Forelimb muscle (tissue), 1 donor: ENCODE measurements around the gene CRNN. TPM values are rescaled to one million over a fixed set of nuclear protein-coding genes. Genes with fewer than 3 reads are reported as not detected.

Source experiments
- DNase-seq: peaks from one replicate; pipeline ENCODE4 v3.0.0-alpha.2; 2013; ENCODE audit warnings: low read depth
- polyA plus RNA-seq: library from polyadenylated mRNA; unstranded; fragments of 120-200 nt; gene quantifications from one replicate; pipeline ENCODE4 v1.2.1, GENCODE V29; 2013; ENCODE audit not compliant: insufficient read length

The CRNN gene
- polyA plus RNA-seq, 1 donor, result not detected

- DNase-seq, result no peak
Observed at GRCh38 chr1:152419917-152420316, 5.9 kb upstream of the CRNN start.

DNA sequence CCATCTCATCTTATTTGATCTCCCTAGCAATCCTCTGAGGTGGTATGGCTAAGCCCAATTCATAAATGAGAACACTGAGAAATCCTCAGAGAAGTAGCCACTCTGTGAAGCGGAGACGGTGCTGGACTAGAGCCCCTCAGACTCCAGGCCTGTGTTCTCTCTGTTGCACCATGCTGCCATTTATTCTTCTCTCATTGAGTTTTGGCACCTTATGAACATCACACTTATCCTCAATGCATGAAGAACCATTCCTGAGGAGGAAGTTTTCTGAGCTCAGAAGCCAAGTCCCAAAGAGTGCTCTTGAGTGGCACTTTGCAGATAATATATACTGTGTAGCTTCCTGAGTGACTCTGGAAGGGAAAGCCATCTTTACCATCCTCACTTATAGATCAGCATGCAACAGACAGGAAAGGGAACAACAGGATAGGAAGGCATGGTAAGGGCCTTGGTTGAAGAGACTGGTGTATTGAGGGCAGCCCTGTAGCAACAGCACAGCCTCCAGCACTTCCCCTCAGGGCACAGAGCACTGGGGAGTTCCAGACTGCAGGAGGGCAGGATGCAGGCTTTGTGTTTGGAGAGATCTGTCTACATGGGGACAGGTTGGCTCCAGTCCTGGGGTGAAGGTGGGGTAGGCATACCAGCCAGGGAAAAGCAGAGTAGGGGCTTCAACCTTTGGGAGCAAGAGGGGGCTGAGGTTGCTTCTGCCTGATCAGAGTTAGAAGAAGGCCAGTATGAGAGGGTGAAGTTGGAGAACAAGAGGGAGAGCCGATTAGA, 1.6 kb upstream of the CRNN start:
- no peak for DNase-seq

- no peak for DNase-seq
Observed at GRCh38 chr1:152412756-152413155, 1.3 kb downstream of the CRNN start.

GRCh38 chr1:152411134-152411533, 2.9 kb downstream of the CRNN start:
- no peak for DNase-seq

DNA sequence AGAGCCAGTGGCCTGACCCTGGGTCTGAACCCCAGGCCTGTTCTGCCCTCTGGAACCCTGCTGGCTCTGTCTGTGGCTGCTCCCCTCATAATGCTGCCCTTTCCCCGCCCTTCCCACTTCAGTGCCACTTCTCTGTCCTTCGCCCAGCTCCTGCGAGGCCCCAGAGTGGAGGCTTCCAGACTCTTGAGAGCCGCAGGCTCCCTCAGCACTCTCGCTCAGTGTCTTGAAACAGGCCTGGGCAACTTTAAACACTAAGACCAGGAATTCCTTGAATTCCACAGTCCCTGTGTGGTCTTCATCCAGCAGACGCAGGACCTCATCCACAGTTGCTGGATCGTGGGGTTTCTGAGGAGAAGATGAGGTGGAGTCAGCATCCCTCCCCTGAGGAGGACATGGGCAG, 3.5 kb downstream of the CRNN start:
- DNase-seq, result no peak

DNA sequence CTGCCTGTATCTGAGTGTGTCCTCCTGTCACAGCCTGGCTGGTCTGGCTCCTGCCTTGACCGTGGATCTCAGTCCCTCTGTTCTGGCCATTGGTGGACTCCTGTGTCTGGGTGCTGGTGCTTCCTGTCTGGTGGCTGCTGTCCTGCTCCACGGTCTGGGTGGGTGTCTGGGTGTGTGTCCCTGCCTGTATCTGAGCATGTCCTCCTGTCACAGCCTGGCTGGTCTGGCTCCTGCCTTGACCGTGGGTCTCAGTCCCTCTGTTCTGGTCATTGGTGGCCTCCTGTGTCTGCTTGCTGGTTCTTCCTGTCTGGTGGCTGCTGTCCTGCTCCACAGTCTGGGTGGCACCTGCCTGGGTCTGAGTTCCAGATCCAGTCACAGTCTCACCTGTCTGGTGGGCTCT, 4.0 kb downstream of the CRNN start:
- no peak for DNase-seq

GRCh38 chr1:152408664-152409063, 5.4 kb downstream of the CRNN start:
- DNase-seq, result no peak

- no peak for DNase-seq
Observed at GRCh38 chr1:152398812-152399698, 15.0 kb downstream of the CRNN start.

DNA sequence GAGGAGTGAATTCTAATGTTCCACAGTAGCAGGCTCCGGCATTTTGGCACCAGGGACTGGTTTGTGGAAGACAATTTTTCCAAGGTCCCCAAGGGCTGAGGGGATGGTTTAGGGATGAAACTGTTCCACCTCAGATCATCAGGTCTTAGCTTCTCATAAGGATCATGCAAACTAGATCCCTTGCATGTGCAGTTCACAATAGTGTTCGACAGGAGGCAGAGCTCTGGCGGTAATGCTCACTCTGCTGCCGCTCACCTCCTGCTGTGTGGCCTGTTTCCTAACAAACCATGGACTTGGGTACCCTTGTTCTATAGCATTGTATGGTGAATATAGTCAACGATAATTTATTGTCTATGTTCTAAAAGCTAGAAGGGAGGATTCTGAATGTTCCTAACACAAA, 16.6 kb downstream of the CRNN start:
- DNase-seq, result no peak

DNA sequence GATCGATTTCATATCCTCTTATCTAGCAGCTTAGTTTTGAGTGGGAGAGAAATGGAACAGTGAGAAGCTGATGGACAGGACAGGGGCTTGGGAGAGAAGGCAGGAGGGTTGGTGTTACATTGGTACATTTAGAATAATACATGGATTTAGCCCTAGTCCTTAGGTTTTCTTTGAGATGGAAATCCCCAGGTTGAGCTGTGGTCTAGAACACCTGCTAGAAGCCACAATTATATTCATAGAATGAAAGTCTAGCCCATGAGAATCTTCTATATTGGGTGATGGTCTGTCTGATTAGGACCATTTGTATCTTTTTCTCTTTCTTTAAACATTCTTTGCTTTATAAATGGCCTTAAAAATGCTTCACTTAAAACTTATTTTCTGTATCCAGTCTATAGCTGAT, 19.9 kb downstream of the CRNN start:
- no peak for DNase-seq

DNA sequence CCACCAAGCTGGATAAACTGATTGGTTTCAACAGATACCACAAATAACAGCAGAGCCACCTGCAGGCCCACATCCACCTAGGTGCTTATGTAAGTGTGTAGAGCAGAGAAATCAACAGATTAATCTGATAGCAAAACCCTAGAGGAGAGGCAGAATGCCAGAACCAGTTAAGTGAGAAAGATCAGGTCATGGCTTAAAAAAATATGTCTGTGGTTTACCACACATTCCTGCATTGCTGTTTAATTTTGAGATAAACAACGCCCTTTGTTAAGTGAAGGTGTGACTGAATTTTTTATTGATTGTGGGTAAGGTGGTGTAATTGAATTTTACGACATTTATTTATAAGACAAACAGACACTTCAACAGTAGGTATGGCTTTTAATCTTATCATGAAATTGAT, 21.2 kb downstream of the CRNN start:
- no peak for DNase-seq

GRCh38 chr1:152388889-152389288, 25.2 kb downstream of the CRNN start:
- DNase-seq, result no peak

- no peak for DNase-seq
Observed at GRCh38 chr1:152386940-152387339, 27.1 kb downstream of the CRNN start.

DNA sequence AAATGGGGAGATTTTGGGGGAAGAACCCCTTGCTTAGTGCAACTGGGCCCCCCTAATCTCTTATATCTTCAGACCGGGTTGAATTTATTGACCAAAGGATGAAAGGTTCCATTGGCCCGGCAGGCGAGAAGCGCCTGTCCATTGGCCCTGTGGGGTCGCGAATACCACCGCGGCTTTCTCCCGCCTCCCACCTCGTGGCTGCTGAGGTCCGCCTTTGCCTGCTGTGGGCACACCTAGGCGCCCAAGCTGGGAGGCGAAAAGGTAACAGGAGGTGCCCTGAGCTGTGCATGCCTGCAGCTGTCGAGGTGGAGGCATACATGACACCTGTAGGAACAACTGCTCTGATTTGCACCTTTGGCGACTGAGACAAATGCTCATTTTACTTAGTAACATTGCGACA, 33.1 kb downstream of the CRNN start:
- no peak for DNase-seq

GRCh38 chr1:152374451-152374850, 39.6 kb downstream of the CRNN start:
- no peak for DNase-seq

GRCh38 chr1:152372672-152373071, 41.4 kb downstream of the CRNN start:
- DNase-seq, result no peak

- DNase-seq, result no peak
Observed at GRCh38 chr1:152367436-152367835, 46.6 kb downstream of the CRNN start.

DNA sequence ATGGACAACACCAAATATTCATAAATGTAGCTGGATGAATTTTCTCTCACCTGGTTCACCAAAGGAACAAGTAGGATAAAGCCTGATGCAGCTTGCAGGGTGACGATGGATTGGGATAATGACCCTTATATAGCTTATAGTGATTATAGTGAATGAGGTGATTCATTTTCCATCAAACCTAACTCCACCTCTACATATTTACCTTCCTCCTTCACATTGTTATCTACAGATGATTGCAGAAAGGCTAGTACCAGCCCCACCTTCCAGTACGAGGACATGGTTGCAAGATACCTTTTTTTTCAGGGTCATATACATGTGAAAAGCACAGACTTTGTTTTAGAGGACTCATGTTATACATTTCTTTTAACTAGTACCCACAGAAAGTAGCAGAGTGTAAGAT, 54.2 kb downstream of the CRNN start, which contains the start of gene FLG2:
TSS of gene FLG2 (minus strand) at position 101 of the 400 bp plus-strand sequence. CDS start 1,122 bp downstream, outside the sequence.
- no peak for DNase-seq

Other genes starting within 250 kb of the CRNN start
- gene HRNR, start 190.1 kb downstream of the CRNN start, polyA plus RNA-seq, result 0.03 TPM
- 0.58 TPM for gene FLG, start 89.0 kb downstream of the CRNN start, polyA plus RNA-seq
- gene FLG2, start 54.3 kb downstream of the CRNN start, polyA plus RNA-seq, result 0.06 TPM
- not detected for gene LCE5A, start 96.5 kb upstream of the CRNN start, polyA plus RNA-seq
- gene CRCT1, start 100.2 kb upstream of the CRNN start, polyA plus RNA-seq, result not detected
- not detected for gene LCE3E, start 152.5 kb upstream of the CRNN start, polyA plus RNA-seq
- gene LCE3D, start 166.3 kb upstream of the CRNN start, polyA plus RNA-seq, result not detected
- not detected for gene LCE3C, start 186.0 kb upstream of the CRNN start, polyA plus RNA-seq
- not detected for gene LCE3B, start 199.5 kb upstream of the CRNN start, polyA plus RNA-seq
- gene LCE3A, start 208.8 kb upstream of the CRNN start, polyA plus RNA-seq, result not detected
- not detected for gene LCE2D, start 249.1 kb upstream of the CRNN start, polyA plus RNA-seq